Nephron (organoid): Measurements from ENCODE around the gene AHCY.
A peak's percentile ranks its signal among the peaks of the same experiment; 100 is the strongest.
"Not testable (repeated sequence)": the region's sequence is repeated elsewhere in the genome, so short reads cannot be mapped to it uniquely, and the experiment has no call there.

Experiments used
- H3K27ac Mint-ChIP-seq, 3 experiments: 2 replicates each; pipeline ENCODE4 v1.8.0; 2020; ENCODE audit warnings: mixed read lengths in 3 of 3, mild to moderate bottlenecking in 2 of 3, moderate library complexity in 1 of 3
- H3K27me3 Mint-ChIP-seq: 2 replicates; pipeline ENCODE4 v1.8.0; 2021; ENCODE audit warnings: low read depth, mild to moderate bottlenecking, moderate library complexity, mixed read lengths
- H3K36me3 Mint-ChIP-seq: 2 replicates; pipeline ENCODE4 v1.8.0; 2020; ENCODE audit warnings: low read depth, mixed read lengths
- H3K4me1 Mint-ChIP-seq: 2 replicates; pipeline ENCODE4 v1.8.0; 2020; ENCODE audit warnings: mixed read lengths
- H3K4me3 Mint-ChIP-seq, 3 experiments: 2 replicates each; pipeline ENCODE4 v1.8.0; 2020; ENCODE audit warnings: mild to moderate bottlenecking in 3 of 3, mixed read lengths in 3 of 3, moderate library complexity in 2 of 3
- H3K9me3 Mint-ChIP-seq: 2 replicates; pipeline ENCODE4 v1.8.0; 2020; ENCODE audit warnings: mixed read lengths
- TF ChIP-seq, protein P1 (sequence below), 3 experiments: fragments of 200-600 bp; sonication (generic); IDR thresholded peaks; one replicate each; pipeline ENCODE4 v1.5.0; 2021; ENCODE audit warnings: antibody characterized with exemption in 3 of 3; ENCODE audit not compliant: unreplicated experiment in 3 of 3

AHCY gene

DNA sequence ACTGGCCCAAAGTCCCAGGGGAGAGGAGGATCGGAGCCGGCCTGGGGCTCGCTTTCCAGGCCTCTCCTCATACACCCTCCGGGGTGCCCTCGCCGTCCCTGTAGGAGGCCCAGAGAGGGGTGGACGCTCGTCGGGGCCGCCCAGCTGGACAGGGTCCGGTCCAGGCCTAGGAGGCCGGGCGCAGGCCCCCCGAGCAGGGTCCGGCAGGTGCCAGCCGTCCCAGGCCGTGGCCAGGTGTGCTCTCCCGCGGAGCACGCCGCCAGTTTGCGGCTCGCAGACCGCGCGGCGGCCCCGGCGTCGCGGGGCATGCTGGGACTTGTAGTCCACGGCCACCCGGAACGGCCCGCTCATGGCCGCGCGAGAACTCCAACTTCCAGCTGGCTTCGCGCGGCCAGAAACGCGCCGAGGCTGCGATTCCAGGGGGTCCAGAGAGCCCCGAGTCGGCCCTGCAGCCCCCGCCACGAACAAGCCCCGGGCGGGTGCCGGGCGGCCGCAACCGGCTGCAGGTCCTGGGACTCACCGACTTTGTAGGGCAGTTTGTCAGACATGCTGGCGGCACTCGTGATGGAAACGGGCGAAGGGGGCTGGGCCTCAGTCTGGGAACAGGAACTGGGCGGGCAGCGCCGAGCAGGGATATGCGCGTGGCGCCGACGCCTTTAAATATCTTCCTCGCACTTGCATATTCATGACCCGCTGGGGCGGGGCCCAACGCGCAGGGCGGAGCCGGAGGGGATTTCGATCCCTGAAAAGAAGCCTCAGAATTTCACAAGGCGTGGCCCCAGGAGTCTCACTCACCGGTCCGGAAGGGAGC is at the start of gene AHCY:
Gene AHCY (minus strand): TSS at position 633 of the 811 bp plus-strand sequence. CDS start 85 bp downstream, at position 548.
- Mint-ChIP-seq H3K27ac (peak within 1 kb of the TSS; percentile 92 to 95 (median 95)), H3K4me1 (peaks cover 10% of the 10 kb centered on the region), H3K36me3 (no peaks in the 10 kb centered on the region), H3K9me3 (no peaks in the 10 kb centered on the region), H3K4me3 (peak within 1 kb of the TSS in 2 of 3 experiments; percentile 91 to 93), H3K27me3 (peaks cover 7% of the 10 kb centered on the region)
- TF ChIP-seq, protein P1, sequence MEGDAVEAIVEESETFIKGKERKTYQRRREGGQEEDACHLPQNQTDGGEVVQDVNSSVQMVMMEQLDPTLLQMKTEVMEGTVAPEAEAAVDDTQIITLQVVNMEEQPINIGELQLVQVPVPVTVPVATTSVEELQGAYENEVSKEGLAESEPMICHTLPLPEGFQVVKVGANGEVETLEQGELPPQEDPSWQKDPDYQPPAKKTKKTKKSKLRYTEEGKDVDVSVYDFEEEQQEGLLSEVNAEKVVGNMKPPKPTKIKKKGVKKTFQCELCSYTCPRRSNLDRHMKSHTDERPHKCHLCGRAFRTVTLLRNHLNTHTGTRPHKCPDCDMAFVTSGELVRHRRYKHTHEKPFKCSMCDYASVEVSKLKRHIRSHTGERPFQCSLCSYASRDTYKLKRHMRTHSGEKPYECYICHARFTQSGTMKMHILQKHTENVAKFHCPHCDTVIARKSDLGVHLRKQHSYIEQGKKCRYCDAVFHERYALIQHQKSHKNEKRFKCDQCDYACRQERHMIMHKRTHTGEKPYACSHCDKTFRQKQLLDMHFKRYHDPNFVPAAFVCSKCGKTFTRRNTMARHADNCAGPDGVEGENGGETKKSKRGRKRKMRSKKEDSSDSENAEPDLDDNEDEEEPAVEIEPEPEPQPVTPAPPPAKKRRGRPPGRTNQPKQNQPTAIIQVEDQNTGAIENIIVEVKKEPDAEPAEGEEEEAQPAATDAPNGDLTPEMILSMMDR (IDR thresholded peaks at IDR 0.05; ENCODE audit: unreplicated experiment in 3 of 3), result peak in 1 of 3 experiments; percentile 7

DNA sequence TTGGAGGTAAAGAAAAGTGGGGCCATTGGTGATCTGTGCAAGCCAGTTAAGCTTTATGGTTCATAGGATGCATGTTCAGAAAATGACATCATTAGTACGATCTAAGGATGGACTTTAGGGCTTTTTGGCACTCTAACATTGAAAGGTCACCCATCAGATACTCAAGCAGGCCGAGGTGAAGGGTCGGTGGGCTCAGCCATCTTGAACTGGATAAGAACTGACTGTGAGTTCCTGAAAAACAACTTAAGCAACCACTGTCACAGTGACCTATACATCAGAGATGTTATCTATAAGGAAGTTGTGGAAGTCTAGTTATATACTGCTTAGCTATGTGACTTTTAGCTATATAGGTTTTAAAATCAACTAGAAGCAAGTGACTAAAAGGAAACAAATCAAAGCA is 46.9 kb upstream of the AHCY start:
- TF ChIP-seq, protein P1 (IDR thresholded peaks at IDR 0.05; ENCODE audit: unreplicated experiment in 3 of 3), result no peak
- peaks cover 4% of the 10 kb centered on the region for H3K27me3 Mint-ChIP-seq

DNA sequence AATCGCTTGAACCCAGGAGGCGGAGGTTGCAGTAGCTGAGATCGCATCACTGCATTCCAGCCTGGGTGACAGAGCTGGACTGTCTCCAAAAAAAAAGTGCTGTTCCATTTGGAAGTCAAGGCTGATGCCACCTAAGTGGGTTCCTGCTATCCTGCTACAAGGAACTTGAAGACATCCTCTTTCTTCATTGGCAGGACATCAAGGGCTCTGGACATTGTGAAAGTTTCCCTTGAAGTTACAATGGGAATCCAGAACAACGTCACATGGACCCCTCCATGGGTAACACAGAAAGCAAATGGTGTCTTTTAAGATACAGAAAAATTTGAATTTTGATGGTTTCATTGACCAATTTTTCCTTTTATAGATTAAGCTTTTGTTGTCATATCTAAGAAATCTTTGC is 44.4 kb upstream of the AHCY start:
- TF ChIP-seq, protein P1 (IDR thresholded peaks at IDR 0.05; ENCODE audit: unreplicated experiment in 3 of 3), result no peak
- Mint-ChIP-seq H3K27me3 (peaks cover 4% of the 10 kb centered on the region), H3K9me3 (no peaks in the 10 kb centered on the region)

More for the DNA sequence above, 46.9 kb upstream of the AHCY start:
- no peaks in the 10 kb centered on the region for H3K9me3 Mint-ChIP-seq
- no peak overlapping the region for H3K27ac Mint-ChIP-seq
- no peak overlapping the region for H3K4me3 Mint-ChIP-seq
- H3K4me1 Mint-ChIP-seq, result no peaks in the 10 kb centered on the region
- H3K36me3 Mint-ChIP-seq, result no peaks in the 10 kb centered on the region

DNA sequence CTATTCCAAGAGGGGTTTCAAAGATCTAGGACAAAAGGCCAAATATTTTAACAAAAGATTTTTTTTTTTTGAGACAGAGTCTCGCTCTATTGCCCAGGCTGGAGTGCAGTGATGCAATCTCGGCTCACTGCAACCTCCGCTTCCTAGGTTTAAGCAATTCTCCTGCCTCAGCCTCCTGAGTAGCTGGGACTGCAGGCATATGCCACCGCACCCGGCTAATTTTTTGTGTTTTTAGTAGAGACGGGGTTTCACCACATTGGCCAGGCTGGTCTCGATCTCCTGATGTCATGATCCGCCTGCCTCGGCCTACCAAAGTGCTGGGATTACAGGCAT is 43.3 kb upstream of the AHCY start:
- H3K4me1 Mint-ChIP-seq, H3K27ac Mint-ChIP-seq, H3K27me3 Mint-ChIP-seq, H3K9me3 Mint-ChIP-seq, H3K36me3 Mint-ChIP-seq, H3K4me3 Mint-ChIP-seq: not testable (repeated sequence)

More for the DNA sequence above, 44.4 kb upstream of the AHCY start:
- no peaks in the 10 kb centered on the region for H3K4me1 Mint-ChIP-seq
- no peak overlapping the region for H3K4me3 Mint-ChIP-seq
- H3K27ac Mint-ChIP-seq, result no peak overlapping the region
- H3K36me3 Mint-ChIP-seq, result no peaks in the 10 kb centered on the region

DNA sequence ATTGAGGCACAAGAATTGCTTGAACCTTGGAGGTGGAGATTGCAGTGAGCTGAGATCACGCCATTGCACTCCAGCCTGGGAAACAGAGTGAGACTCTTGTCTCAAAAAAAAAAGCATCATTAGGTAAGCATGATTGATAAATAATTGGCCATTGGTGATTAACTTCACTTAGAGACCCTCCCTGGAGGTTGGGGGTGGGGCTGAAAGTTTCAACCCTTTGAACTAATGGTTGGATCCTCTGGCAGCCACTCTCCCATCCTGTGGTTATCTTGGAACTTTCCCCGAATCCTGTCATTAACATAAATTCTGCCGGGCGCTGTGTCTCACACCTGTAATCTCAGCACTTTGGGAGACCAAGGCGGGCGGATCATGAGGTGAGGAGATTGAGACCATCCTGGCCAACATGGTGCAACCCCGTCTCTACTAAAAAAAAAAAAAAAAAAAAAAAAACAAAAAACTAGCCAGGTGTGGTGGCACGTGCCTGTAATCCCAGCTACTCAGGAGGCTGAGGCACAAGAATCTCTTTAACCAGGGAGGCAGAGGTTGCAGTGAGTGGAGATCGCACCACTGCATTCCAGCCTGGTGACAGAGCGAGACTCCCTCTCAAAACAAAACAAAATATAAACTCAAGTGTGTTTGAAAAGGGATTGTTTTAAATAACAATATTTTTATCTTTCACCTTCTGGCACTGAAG is 42.8 kb upstream of the AHCY start:
- not testable (repeated sequence) for H3K4me1 Mint-ChIP-seq, H3K9me3 Mint-ChIP-seq, H3K27me3 Mint-ChIP-seq, H3K27ac Mint-ChIP-seq, H3K36me3 Mint-ChIP-seq, H3K4me3 Mint-ChIP-seq

DNA sequence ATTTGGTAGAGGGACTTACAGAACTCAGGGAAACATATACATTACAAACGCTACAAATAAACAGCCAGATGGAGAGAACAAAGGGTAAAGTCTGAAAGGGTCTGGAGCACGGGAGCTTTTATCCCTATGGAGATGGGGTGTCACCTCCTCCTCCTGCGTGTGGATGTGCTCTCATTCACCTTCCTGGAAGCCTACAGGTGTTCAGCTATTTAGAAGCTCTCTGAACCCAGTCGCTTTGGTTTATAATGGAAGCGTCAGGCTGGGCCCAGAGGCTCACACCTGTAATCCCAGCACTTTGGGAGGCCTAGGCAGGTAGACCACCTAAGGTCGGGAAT is 42.2 kb upstream of the AHCY start:
- peaks cover 4% of the 10 kb centered on the region for H3K27me3 Mint-ChIP-seq
- H3K9me3 Mint-ChIP-seq, result no peaks in the 10 kb centered on the region
- TF ChIP-seq, protein P1 (IDR thresholded peaks at IDR 0.05; ENCODE audit: unreplicated experiment in 3 of 3), result no peak
- no peak overlapping the region for H3K4me3 Mint-ChIP-seq
- no peak overlapping the region for H3K27ac Mint-ChIP-seq
- no peaks in the 10 kb centered on the region for H3K4me1 Mint-ChIP-seq
- no peaks in the 10 kb centered on the region for H3K36me3 Mint-ChIP-seq

DNA sequence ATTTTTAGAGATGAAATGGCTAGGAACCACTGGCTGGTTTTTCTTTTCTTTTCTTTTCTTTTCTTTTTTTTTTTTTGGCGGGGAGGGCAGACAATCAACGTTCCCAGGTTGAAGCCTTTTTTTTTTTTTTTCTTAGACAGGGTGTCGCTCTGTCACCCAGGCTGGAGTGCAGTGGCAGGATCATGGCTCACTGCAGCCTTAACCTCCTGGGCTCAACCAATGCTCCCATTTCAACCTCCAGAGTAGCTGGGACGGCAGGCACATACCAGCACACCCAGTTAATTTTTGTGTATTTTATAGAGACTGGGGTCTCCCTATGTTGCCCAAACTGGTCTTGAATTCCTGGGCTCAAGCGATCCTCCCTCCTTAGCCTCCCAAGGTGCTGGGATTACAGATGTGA is 41.1 kb upstream of the AHCY start:
- H3K4me1 Mint-ChIP-seq, result no peaks in the 10 kb centered on the region
- H3K27me3 Mint-ChIP-seq, result peaks cover 4% of the 10 kb centered on the region
- no peaks in the 10 kb centered on the region for H3K9me3 Mint-ChIP-seq
- H3K27ac Mint-ChIP-seq, result no peak overlapping the region
- no peak overlapping the region for H3K4me3 Mint-ChIP-seq
- no peaks in the 10 kb centered on the region for H3K36me3 Mint-ChIP-seq
- TF ChIP-seq, protein P1 (IDR thresholded peaks at IDR 0.05; ENCODE audit: unreplicated experiment in 3 of 3), result no peak
